HG02981 (cell line): ENCODE measurements around the gene SURF6.
"Not testable (repeated sequence)": the region's sequence is repeated elsewhere in the genome, so short reads cannot be mapped to it uniquely, and the experiment has no call there.

Source experiments
- ATAC-seq: cut with Tn5 transposase; IDR thresholded peaks from one replicate; pipeline ENCODE4 v1.9.1; 2021; ENCODE audit warnings: mild to moderate bottlenecking, moderate library complexity; ENCODE audit not compliant: unreplicated experiment

The SURF6 gene

GRCh38 chr9:133301253-133302230, 34.4 kb downstream of the SURF6 start:
- no peak for ATAC-seq

DNA sequence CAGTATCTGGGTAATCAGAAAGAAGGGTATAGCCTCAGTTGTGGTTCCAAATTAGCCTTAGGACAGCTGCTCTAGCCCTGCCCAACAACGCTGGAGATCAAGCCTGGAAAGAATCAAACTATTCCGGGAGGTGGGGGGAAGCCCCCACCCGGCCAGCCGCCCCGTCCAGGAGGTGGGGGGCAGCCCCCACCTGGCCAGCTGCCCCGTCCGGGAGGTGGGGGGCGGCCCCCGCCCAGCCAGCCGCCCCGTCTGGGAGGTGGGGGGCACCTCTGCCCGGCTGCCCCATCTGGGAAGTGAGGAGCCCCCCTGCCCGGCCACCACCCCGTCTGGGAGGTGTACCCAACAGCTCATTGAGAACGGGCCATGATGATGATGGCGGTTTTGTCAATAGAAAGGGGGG, 36.0 kb downstream of the SURF6 start:
- not testable (repeated sequence) for ATAC-seq

DNA sequence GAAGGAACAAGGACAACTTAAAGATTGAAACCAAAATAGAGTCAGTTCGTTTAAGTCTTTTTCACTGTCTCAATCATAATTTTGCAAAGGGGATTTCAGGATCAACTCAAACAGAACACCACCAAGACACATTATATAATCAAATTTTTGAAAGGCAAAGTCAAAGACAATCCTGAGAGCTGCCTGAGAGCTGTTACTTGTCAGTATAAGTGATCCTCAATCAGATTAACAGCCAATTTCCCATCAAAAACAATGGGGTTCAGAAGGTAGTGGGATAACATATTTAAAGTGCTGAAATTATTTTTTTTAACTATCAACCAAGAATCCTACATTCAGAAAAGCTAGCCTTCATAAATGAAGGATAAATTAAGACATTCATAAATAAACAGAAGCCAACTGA, 41.7 kb downstream of the SURF6 start:
- ATAC-seq = no peak

DNA sequence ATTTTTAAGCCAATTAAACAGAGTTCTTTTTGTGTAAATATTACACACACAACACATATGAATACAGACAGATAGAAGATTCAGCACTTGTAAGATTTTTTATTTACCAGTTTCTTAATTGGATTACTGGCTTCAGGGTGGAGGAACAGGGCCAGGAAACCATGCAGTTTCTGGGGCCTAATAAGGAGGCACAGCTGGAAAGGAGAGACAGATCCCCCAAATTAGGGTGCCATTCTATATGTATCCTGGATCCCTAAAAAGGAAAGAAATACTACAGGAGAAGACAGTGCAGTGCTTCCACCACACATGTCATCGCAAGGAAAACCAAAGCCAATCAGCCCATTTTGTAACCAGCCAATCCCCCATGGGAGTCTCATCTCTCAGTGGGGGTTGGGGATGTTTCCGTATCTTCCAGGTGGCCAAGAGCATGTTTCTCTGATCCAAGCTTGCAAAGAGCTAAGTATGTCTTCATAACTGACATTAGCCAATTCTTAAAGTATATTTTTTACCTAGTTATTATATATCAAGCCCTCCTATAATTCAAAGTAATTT, 45.2 kb downstream of the SURF6 start:
- ATAC-seq = no peak

- ATAC-seq = no peak
These were observed 49.5 kb downstream of the SURF6 start for GRCh38 chr9:133286523-133286922.

DNA sequence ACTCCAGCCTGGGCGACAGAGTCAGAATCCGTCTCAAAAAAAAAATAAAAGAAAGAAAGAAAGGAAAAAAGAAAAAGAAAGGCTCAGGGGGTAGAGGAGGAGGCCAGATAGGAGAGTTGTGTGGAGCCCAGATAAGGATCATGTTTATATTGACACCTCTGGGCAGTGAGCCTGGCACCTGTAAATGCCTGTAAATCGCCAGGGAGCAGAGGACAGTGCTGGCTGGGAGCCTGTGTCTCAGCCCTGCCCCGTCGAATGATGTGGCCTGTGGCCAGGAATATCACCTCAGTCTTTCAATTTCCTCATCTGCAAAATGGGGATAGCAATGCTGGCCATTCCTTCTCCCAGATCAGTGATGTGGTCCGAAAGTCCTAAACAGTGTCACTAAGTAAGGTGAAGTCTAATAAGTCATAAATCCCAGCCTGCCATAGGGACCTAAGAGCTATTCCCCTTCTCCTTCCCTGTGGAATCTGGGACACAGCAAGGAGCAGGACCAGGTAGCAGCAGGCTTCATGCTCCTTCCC, 50.7 kb downstream of the SURF6 start:
- no peak for ATAC-seq

- no peak for ATAC-seq
These were observed 51.6 kb downstream of the SURF6 start for GRCh38 chr9:133284362-133284761.

- ATAC-seq = not testable (repeated sequence)
These were observed 52.5 kb downstream of the SURF6 start for GRCh38 chr9:133283255-133284032.

DNA sequence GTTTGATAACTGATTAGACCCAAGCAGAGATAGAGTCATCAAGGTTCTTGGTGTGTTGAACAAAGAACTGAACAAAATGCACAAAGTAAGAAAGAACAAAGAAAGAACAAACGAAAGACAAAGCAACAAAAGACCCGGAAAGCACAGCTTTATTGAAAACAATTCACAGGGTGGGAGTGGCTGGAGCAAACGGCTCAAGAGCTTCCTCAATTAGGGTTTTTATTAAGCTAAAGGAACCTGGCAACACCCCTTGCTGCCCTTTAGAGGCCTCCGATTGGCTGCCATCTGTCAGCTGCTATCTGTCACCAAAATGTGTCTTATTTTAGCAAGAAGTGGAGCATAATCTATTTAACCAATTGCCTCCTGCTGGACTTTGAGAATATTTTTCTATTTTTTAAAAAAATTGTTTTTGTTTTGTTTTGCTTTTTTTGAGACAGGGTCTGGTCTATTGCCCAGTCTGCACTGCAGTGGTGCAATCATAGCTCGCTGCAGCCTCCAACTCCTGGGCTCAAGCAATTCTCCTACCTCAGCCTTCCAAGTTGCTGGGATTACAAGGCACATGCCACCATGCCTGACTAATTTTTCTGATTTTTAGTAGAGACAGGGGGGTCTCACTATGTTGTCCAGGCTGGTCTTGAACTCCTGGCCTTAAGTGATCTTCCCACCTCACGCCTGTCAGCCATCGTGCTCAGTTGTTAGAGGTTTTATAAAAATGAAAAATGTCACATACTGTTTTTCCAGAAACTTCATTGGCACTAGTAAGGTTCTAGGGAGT, 53.3 kb downstream of the SURF6 start:
- ATAC-seq = no peak

DNA sequence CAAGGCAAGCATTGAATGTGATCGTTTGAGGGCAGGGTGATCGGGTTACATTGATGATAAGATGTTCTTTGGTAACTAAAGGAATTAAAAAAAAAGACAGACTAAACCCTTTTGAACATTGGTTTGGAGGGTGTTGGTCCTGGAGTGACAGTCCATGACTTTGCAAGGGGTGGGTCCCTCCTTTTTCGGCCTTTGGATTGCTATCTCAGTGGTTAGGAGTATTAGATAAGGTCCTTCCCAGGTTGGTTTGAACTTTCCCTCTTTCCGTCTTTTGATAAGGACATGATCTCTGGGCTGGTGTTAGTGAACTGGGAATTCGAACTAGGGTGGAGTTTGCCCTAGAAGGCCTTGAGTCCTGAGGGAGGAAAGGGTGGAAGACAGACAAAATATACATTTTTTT, 55.6 kb downstream of the SURF6 start:
- no peak for ATAC-seq
